Measurements from ENCODE around the gene FAM240A.

The FAM240A gene

DNA sequence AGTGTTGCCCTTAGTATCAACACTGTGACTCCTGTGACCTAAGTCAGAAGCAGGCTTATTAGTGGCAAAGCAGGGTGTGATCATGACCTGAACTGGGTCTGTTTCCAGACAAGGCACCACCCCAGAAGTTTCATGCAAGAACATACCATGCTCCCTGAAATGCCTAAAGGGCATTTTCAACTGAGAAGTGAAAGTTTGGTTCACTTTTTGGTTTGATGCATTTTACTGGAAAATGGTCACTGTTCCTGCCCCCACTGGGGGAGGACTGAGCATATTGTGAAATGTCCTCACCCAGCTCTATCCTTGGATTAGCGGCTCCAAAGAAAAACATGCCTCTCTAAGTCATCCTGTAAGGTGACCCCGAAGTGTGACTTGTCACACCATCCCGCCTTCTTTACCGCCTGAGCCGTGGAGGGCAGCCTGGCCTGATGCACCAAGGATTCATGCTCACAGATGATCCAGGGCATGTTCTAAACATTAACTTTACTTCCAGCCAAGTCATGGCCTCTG is 3.1 kb upstream of the FAM240A start:
- no peak overlapping the region for H3K4me3 ChIP-seq (ENCODE audit: low read depth, low read length)
- TF ChIP-seq, protein P1, sequence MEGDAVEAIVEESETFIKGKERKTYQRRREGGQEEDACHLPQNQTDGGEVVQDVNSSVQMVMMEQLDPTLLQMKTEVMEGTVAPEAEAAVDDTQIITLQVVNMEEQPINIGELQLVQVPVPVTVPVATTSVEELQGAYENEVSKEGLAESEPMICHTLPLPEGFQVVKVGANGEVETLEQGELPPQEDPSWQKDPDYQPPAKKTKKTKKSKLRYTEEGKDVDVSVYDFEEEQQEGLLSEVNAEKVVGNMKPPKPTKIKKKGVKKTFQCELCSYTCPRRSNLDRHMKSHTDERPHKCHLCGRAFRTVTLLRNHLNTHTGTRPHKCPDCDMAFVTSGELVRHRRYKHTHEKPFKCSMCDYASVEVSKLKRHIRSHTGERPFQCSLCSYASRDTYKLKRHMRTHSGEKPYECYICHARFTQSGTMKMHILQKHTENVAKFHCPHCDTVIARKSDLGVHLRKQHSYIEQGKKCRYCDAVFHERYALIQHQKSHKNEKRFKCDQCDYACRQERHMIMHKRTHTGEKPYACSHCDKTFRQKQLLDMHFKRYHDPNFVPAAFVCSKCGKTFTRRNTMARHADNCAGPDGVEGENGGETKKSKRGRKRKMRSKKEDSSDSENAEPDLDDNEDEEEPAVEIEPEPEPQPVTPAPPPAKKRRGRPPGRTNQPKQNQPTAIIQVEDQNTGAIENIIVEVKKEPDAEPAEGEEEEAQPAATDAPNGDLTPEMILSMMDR (IDR thresholded peaks at IDR 0.05; ENCODE audit: low read depth, low read length) = no peak

DNA sequence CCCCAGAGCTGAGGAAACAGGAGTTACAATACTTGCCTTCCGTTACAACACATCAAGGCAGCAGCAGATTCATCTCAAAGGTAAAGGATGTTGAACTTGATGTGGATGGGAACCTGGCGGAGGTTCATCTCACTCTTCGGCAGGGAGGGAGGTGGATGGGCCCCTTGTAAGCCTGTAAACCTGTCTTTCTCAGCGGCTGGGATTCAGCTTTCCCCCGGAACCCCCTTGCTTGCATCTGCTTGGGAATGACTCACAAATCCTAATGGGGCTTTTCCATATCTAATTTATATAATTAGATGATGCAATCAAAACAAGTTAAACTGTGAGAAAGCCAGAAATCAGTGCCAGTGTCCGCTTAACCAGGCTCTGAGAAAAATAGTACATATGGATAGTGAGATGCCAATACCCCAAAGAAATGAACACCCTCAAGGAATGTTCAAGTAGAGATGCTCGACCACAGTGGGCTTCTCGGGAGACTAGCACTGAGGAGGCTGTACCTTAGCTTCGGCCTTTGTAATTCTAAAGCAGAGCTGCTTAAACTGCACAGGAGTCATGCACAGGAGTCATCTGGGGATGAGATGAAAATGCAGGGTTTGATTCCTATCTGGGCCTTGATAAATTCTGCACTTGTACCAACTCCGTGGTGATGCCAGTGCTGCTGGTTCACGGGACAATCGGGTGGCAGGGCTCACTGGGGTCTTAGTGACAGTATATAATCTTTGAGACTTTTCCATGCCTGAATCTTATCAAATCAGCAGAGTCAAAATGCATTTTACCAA is 2.2 kb upstream of the FAM240A start:
- TF ChIP-seq, protein P1 (IDR thresholded peaks at IDR 0.05; ENCODE audit: low read depth, low read length) = no peak
- no peak overlapping the region for H3K4me3 ChIP-seq (ENCODE audit: low read depth, low read length)

DNA sequence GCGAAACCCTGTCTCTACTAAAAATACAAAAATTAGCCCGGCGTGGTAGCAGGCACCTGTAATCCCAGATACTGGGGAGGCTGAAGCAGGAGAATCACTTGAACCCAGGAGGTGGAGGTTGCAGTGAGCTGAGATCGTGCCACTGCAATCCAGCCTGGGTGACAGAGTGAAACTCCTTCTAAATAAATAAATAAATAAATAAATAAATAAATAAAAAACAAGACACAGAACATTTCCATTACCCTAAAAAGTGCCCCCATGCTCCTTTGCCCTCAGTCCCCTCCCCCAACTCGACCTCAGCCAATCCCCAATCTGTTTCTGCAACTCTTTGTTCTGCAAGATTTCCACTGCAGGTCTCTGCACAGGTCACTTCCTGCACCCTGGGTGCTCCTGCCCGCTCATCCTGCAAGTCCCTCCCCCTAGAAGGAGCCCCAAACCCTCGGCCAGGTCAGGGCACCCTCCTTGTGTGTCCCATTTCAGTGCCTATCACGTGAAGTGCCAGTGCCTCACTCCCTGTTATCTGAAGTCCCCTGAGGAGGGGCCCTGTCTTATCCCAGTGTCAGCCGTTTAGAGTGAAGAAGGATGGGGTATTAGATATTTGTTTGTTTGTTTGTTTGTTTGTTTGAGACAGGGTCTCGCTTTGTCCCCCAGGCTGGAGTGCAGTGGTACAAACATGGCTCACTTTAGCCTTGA is 1.1 kb downstream of the FAM240A start:
- TF ChIP-seq, protein P1 (IDR thresholded peaks at IDR 0.05; ENCODE audit: low read depth, low read length) = no peak
- no peak overlapping the region for H3K4me3 ChIP-seq (ENCODE audit: low read depth, low read length)

DNA sequence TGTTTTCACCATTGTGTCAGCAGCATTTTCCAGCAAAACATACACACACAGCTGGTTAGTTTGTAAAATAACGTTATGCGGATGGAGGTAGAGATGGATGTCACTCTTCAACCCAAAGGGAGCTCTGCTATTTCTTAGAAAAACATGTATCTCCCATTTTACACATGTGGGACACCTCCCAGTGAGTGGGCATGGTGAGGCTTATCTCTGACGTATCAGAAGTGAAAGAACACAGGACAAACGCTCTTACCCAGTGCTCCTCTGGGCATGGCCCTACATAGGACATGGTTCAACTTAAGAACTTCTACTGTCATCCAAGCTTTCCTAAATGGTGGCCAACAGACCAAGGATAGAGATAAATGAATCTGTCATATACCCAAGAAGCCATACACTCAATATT is 2.1 kb downstream of the FAM240A start:
- TF ChIP-seq, protein P1 (IDR thresholded peaks at IDR 0.05; ENCODE audit: low read depth, low read length) = no peak
- H3K4me3 ChIP-seq (ENCODE audit: low read depth, low read length) = no peak overlapping the region

DNA sequence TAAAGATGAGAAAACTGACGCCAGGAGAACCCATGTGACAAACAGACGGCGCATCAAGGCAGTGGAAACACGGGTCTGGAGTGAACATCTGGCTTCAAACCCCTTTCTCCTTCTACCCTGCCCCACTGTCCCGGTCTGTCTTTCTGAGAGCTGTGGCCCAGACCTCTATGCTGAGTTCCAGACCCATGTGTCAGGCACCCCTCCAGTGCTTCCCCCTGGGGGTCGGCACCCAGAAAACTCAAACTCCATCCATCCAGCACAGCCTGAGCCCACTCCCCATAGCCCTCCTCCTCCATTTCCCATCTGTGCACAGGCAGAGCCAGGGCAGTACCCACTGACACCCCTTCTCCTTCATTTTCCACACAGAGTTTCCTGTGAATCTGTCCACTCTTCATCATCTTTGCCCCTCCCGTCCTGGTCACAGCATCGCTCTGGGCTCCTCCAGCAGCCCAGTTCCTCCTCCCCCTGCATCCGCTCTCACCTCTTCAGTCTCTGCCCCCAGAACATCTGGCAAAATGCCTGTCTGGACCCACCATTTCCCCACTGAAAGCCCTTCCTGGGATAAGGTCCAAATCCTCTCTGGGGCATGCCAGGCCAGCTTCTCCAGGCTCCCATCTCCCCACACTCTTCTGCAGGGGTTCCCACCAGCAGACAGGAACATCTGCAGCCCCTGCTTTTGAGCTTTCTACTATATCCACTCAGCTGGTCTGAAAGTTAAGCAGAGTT is 2.9 kb downstream of the FAM240A start:
- TF ChIP-seq, protein P1 (IDR thresholded peaks at IDR 0.05; ENCODE audit: low read depth, low read length) = no peak
- H3K4me3 ChIP-seq (ENCODE audit: low read depth, low read length) = no peak overlapping the region

DNA sequence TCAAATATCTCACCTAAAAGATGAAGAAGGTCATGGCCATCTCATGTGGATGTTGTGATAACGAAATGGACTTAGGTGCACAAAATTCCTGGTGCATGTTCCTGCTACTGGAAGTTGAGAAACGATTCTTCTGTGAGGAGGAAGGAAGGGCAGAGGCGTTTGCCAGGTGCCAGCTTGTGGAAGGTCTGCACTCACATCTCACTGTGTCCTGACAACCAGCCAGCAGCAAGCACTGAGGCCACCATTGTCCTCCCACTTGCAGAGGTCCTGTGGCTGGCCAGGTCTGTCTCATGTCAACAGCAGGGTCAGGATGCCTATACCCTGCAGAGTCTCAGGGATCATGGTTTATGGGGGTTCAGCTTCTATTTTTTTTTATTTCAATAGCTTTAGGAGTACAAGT is 3.7 kb downstream of the FAM240A start:
- no peak overlapping the region for H3K4me3 ChIP-seq (ENCODE audit: low read depth, low read length)
- TF ChIP-seq, protein P1 (IDR thresholded peaks at IDR 0.05; ENCODE audit: low read depth, low read length) = no peak

Measured in WI38 (cell line).